C4-2B (cell line): ENCODE data around the gene GALNT5.

ENCODE experiments used
- ZFX ChIP-seq: fragments of 450-650 bp; IDR thresholded peaks from 2 replicates; pipeline ENCODE4 v1.6.1; 2017
- TF ChIP-seq, protein P1 (sequence below): fragments of 450-650 bp; conservative IDR thresholded peaks from 2 replicates; pipeline ENCODE4 v1.5.1; 2017; ENCODE audit warnings: mild to moderate bottlenecking

DNA sequence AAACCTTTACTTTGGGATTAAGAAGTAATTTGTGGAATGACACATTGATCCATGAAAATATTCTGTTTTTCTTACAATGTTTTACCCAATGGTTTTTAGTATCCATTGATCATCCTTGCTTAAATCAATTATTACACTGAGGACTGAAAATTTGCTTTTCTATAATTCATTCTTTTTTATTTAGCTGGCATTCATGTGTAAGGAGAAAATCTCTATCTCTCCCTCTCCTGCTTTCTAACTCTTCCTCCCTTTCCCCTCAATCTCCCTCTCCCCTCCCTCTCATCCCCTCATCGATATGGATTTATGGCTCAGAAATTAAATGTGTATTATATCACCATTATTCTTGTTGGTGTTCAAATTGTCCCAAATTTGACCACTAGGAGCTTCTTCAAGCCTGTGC is 29.7 kb downstream of the GALNT5 start:
- TF ChIP-seq, protein P1, sequence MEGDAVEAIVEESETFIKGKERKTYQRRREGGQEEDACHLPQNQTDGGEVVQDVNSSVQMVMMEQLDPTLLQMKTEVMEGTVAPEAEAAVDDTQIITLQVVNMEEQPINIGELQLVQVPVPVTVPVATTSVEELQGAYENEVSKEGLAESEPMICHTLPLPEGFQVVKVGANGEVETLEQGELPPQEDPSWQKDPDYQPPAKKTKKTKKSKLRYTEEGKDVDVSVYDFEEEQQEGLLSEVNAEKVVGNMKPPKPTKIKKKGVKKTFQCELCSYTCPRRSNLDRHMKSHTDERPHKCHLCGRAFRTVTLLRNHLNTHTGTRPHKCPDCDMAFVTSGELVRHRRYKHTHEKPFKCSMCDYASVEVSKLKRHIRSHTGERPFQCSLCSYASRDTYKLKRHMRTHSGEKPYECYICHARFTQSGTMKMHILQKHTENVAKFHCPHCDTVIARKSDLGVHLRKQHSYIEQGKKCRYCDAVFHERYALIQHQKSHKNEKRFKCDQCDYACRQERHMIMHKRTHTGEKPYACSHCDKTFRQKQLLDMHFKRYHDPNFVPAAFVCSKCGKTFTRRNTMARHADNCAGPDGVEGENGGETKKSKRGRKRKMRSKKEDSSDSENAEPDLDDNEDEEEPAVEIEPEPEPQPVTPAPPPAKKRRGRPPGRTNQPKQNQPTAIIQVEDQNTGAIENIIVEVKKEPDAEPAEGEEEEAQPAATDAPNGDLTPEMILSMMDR: no peak
- TF ChIP-seq ZFX: no peak
